HG03469 (cell line): ENCODE results near the gene SLC44A4.
"Not testable (repeated sequence)": the region's sequence is repeated elsewhere in the genome, so short reads cannot be mapped to it uniquely, and the experiment has no call there.

Experiments used
- ATAC-seq: cut with Tn5 transposase; IDR thresholded peaks from one replicate; pipeline ENCODE4 v1.9.1; 2021; ENCODE audit warnings: mild to moderate bottlenecking, moderate library complexity, moderate number of reproducible peaks; ENCODE audit not compliant: unreplicated experiment

The SLC44A4 gene

DNA sequence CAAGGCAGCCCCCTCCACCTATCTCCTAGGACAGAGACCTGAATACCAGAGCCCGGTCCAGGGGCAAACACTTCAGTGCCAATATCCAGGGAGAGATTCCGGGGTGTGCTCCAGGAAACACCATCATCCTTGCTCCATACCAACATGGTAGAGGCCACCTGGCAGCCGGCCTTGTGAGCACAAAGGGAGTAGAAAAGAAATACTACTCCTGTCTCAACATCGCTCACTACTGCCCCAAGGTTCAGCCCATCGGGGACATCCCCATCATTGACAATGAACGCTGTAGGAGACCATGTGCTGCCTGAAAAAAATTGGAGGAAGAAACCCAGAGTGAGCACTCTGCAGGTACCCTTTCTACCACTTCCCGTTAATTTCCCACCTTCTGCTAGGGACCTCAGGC, 17.6 kb downstream of the SLC44A4 start:
- ATAC-seq, result no peak

GRCh38 chr6:31860349-31860748, 18.4 kb downstream of the SLC44A4 start:
- ATAC-seq, result no peak

GRCh38 chr6:31859923-31860322, 18.9 kb downstream of the SLC44A4 start:
- ATAC-seq, result no peak

DNA sequence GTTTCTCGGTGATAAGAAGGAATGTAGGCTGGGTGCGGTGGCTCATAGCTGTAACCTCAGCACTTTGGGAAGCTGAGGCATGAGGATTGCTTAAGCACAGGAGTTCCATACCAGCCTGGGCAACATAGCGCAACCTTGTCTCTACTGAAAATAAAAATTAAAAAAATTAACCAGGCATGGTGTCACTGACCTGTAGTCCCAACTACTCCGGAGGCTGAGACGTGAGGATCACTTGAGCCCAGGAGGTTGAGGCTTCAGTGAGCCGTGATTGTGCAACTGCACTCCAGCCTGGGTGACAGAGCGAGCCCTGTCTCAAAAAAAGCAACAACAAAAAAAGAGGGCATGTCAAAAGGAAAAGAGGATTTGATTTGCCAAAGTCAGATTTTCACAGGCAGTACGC, 20.1 kb downstream of the SLC44A4 start:
- ATAC-seq, result no peak

GRCh38 chr6:31857774-31858173, 21.0 kb downstream of the SLC44A4 start:
- ATAC-seq, result not testable (repeated sequence)

- ATAC-seq, result not testable (repeated sequence)
Measured at GRCh38 chr6:31851980-31852718, 26.6 kb downstream of the SLC44A4 start.

DNA sequence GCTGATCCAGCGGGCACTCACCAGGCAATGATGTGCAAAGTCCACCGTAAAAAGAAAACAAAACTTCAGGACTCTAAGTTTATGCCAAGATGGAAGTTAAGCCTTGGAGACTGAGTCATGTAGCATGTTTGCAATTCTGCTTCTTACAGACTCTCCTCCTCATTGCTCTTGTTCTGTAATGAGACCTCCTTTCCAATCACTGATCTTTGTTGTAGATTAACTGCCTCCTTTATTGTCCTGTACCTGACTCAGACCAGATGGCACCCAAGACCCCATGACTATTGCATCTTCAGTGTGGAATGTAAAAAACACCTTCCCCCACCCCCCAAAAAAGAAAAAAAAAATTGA, 27.3 kb downstream of the SLC44A4 start:
- no peak for ATAC-seq

DNA sequence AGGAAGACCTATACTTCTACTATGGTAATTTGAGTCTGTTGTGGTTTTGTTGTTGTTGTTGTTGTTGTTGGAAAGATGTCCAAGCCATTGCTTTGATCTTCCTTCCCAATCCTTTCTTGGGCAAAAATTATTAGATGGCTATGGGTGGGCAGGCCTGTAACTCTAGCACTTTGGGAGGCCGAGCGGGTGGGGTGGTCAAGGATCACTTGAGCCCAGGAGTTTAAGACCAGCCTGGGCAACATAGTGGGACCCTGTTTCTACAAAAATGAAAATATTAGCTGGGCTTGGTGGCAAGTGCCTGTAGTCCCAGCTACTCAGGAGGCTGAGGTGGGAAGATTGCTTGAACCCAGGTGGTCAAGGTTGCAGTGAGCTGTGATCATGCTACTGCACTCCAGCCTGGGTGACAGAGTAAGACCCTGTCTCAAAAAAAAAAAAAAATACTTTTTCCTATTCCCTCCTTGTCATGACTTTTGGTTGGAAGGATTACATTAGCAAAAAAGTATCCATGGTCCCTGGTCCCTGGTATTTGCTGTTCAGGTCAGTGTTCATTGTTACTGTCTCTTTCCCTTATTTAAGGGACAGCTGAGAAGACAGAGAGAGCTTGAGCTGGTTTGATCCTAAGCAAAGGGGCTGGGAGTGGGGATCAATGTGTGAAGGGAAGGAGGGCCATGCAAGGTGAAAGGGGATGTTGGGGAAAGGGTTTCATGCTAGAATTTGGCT, 27.9 kb downstream of the SLC44A4 start:
- no peak for ATAC-seq

GRCh38 chr6:31847276-31847978, 31.4 kb downstream of the SLC44A4 start:
- ATAC-seq, result no peak

DNA sequence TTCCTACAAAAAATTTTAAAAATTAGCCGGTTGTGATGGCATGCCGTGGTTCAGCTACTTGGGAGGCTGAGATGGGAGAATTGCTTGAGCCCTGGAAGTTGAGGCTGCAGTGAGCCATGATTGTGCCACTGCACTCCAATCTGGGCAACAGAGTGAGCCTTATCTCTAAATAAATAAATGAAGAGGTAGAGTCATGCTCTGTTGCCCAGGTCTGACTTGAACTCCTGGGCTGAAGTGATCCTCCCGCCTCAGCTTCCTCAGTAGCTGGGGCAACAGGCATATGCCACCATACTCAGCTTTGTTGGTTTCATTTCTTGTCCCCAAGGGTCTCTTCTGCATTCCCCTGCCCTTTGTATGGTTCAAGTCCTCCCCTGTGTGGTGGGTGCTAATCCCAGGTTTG, 34.3 kb downstream of the SLC44A4 start:
- no peak for ATAC-seq

GRCh38 chr6:31842053-31842452, 36.7 kb downstream of the SLC44A4 start:
- ATAC-seq, result no peak

DNA sequence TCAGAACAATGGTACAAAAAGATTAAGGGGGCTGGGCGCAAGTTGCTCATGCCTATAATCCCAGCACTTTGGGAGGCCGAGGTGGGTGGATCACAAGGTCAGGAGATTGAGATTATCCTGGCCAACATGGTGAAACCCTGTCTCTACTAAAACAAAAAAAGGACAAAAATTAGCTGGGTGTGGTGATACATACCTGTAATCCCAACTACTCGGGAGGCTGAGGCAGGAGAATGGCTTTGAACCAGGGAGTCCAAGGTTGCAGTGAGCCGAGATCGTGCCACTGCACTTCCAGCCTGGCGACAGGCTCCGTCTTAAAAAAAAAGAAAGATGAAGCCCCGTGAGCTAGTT, 39.0 kb downstream of the SLC44A4 start:
- ATAC-seq, result not testable (repeated sequence)

DNA sequence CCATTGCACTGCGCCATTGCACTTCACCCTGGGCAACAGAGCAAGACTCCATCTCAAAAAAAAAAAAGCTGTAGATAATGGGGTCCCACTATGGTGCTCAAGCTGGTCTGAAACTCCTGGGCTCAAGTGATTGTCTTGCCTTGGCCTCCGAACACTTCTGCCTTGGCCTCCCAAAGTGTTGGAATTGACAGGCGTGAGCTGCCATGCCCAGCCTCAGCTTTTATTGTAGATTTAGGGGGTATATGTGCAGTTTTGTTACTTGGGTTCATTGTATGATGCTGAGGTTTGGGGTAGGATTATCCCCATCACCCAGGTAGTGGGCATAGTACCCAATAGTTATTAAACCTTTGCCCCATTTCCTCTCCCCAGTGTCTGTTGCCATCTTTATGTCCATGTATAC, 39.8 kb downstream of the SLC44A4 start:
- ATAC-seq, result no peak

DNA sequence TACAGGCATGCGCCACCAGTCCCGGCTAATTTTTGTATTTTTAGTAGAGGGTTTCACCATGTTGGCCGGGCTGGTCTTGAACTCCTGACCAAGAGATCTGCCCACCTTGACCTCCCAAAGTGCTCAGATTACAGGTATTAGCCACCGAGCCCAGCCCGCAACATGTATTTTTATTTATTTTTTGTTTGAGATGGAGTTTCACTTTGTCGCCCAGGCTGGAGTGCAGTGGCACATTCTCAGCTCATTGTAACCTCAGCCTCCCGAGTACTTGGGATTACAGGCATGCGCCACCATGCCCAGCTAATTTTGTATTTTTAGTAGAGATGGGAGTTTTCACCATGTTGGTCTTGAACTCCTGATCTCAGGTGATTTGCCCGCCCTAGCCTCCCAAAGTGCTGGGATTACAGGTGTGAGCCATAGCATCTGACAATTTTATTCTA, 40.7 kb downstream of the SLC44A4 start:
- not testable (repeated sequence) for ATAC-seq

GRCh38 chr6:31837369-31838113, 41.3 kb downstream of the SLC44A4 start:
- ATAC-seq, result no peak

DNA sequence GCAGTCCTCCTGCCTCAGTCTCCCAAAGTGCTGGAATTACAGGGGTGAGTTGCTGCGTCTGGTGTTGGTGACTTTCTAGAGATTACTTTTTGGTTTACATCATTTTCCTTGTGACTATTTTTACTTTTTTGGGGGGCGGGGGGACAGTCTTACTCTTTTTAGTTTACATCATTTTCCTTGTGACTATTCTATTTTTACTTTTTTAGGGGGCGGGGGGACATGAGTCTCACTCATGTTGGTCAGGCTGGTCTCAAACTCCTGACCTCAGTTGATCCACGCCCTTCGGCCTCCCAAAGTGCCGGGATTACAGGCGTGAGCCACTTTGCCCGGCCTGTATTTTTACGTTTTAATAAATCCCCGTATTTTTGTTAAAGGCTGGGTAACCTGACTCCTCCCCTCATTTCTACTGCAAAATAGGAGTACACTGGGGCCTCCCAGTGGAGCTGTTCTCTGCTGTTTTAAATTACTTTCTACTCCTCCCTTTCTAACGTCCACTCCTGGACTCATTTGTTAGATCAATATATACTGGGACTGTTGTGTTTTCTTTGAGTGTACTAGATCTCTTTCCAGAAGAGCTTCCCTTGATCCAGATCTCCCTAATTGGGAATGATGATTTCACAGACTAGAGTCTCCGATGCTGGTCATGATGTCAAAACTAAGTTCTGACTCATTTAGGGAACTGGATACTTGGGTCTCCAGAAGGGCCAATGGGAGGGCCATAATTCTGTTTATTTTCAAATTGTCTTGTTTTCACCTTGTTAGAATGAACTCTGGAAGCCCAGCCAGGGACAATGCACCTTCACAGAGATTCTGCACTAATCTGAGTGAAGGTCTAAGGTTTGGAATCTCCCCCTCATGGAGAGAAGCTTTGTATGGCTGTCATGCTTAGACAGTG, 42.1 kb downstream of the SLC44A4 start:
- ATAC-seq, result no peak

GRCh38 chr6:31836047-31836473, 42.7 kb downstream of the SLC44A4 start:
- no peak for ATAC-seq

DNA sequence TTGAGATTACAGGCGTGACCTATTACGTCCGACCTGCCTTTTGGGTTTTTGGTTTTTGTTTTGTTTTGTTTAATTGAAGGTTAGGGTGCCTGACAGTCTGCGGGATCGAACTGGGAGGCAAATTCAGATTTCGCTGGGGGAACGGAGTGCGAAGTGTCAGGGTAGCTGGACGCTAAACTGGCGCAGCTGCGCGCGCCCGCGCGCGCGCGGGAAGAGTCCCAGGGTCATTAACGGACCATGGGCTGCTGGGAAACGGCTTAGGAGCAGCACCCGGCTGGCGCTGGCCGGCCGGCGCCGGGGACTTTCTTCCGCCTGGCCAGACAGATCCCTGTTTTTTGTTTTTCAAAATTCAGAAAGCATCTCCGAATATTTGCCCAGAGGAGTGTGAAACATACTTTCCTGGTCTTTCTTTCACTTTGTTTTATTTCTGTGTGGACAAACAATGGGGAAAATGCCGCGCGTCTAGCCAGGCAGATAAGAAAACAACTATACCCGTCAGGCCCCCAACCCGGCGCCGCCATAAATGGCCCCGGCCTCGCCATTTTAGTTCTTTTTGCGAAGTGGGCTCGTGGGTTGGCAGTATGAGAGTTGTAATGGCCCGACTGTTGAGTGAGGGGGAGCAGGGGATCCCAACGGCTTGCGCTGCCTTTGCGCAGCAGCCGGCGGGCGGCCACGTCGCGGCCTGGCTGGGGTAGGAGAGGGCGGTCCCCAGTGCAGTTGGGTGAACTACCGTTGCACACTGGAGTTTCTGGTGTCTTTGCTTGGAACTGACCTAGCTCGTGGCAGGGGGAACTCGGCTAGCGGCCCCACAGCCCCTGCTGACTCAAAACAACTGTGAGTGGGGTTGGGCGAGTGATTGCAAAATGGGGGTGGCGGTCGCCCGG, 44.2 kb downstream of the SLC44A4 start:
- ATAC-seq, result no peak
